HEK293 (cell line): ENCODE data around the gene ATP6V0E2.

Experiments
- CTCF ChIA-PET: fragments of 350-600 bp; formaldehyde crosslinking; extraction: SDS; loops from one replicate; lab custom pipeline; 2021; ENCODE audit warnings: antibody characterized with exemption; lab: Yijun Ruan, JAX
- POLR2A ChIA-PET: fragments of 300-600 bp; formaldehyde crosslinking; extraction: SDS; loops from one replicate; lab custom pipeline; 2020; ENCODE audit warnings: antibody characterized with exemption, inconsistent platforms; lab: Yijun Ruan, JAX
- H3K27ac ChIP-seq: fragments of 200-500 bp; sonication (Bioruptor generic); 2 replicates; pipeline ENCODE4 v1.5.1; 2014; ENCODE audit warnings: low read depth, low read length, control low read depth, inconsistent platforms; ENCODE audit errors: extremely low read depth
- H3K36me3 ChIP-seq, 2 experiments: fragments of 200-500 bp in 1 of 2; sonication (Bioruptor generic) in 1 of 2; 1 replicate in 1 of 2; 2 replicates in 1 of 2; pipeline ENCODE4 v1.5.1; 2014 to 2017; ENCODE audit warnings: inconsistent platforms in 2 of 2, low read length in 2 of 2; ENCODE audit not compliant: control insufficient read depth in 2 of 2, insufficient read depth in 1 of 2
- H3K4me1 ChIP-seq: fragments of 200-500 bp; sonication (Bioruptor generic); 2 replicates; pipeline ENCODE4 v1.5.1; 2014; ENCODE audit warnings: mild to moderate bottlenecking, low read length, inconsistent platforms; ENCODE audit not compliant: control insufficient read depth, insufficient read depth
- H3K4me3 ChIP-seq: 2 replicates; pipeline ENCODE4 v1.5.1; 2011; ENCODE audit warnings: low read depth, mild to moderate bottlenecking, control low read depth, low read length, moderate library complexity
- H3K9me3 ChIP-seq: fragments of 200-500 bp; sonication (Bioruptor generic); 2 replicates; pipeline ENCODE4 v1.5.1; 2014; ENCODE audit warnings: low read depth, low read length, inconsistent platforms; ENCODE audit not compliant: control insufficient read depth, insufficient read depth
- GLIS2 ChIP-seq: fragments of 450-650 bp; formaldehyde crosslinking; IDR thresholded peaks from 2 replicates; pipeline ENCODE4 v1.5.1; 2016; ENCODE audit warnings: missing biosample characterization, missing genetic modification characterization
- KLF17 ChIP-seq: fragments of 450-650 bp; formaldehyde crosslinking; IDR thresholded peaks from 2 replicates; pipeline ENCODE4 v1.5.1; 2016; ENCODE audit warnings: missing biosample characterization, missing genetic modification characterization
- KLF9 ChIP-seq: fragments of 450-650 bp; formaldehyde crosslinking; IDR thresholded peaks from 2 replicates; pipeline ENCODE4 v1.5.1; 2016; ENCODE audit warnings: missing biosample characterization, missing genetic modification characterization, low read depth
- MEIS1 ChIP-seq: sonication (generic); formaldehyde crosslinking; IDR thresholded peaks from 2 replicates; pipeline ENCODE4 v1.8.1; 2022; ENCODE audit warnings: missing genetic modification reagents, mild to moderate bottlenecking, borderline replicate concordance
- REST ChIP-seq: fragments of 450-650 bp; formaldehyde crosslinking; IDR thresholded peaks from 2 replicates; pipeline ENCODE4 v1.5.1; 2016; ENCODE audit warnings: missing biosample characterization, missing genetic modification characterization
- YY1 ChIP-seq: fragments of 450-650 bp; formaldehyde crosslinking; IDR thresholded peaks from 2 replicates; pipeline ENCODE4 v1.5.1; 2018; ENCODE audit warnings: missing biosample characterization, missing genetic modification characterization
- ZBTB1 ChIP-seq: fragments of 450-650 bp; formaldehyde crosslinking; IDR thresholded peaks from 2 replicates; pipeline ENCODE4 v1.5.1; 2016; ENCODE audit warnings: missing biosample characterization, missing genetic modification characterization
- ZBTB21 ChIP-seq: fragments of 450-650 bp; formaldehyde crosslinking; IDR thresholded peaks from 2 replicates; pipeline ENCODE4 v1.5.1; 2017; ENCODE audit warnings: missing biosample characterization, missing genetic modification characterization
- ZNF140 ChIP-seq: fragments of 450-650 bp; formaldehyde crosslinking; IDR thresholded peaks from 2 replicates; pipeline ENCODE4 v1.5.1; 2016; ENCODE audit warnings: missing biosample characterization, missing genetic modification characterization
- ZNF302 ChIP-seq: fragments of 450-650 bp; formaldehyde crosslinking; IDR thresholded peaks from 2 replicates; pipeline ENCODE4 v1.5.1; 2016; ENCODE audit warnings: missing biosample characterization, missing genetic modification characterization, low read depth
- ZNF335 ChIP-seq: fragments of 450-650 bp; formaldehyde crosslinking; conservative IDR thresholded peaks from 2 replicates; pipeline ENCODE4 v1.5.1; 2016; ENCODE audit warnings: missing biosample characterization, missing genetic modification characterization
- ZNF341 ChIP-seq: fragments of 450-650 bp; formaldehyde crosslinking; IDR thresholded peaks from 2 replicates; pipeline ENCODE4; 2016; ENCODE audit warnings: low read depth, missing biosample characterization, missing genetic modification characterization
- ZNF529 ChIP-seq: fragments of 450-650 bp; formaldehyde crosslinking; IDR thresholded peaks from 2 replicates; pipeline ENCODE4 v1.5.1; 2017; ENCODE audit warnings: missing genetic modification characterization, missing biosample characterization; ENCODE audit not compliant: insufficient replicate concordance
- ZNF585B ChIP-seq: fragments of 450-650 bp; formaldehyde crosslinking; IDR thresholded peaks from 2 replicates; pipeline ENCODE4 v1.5.1; 2016; ENCODE audit warnings: missing biosample characterization, missing genetic modification characterization
- ZNF629 ChIP-seq: fragments of 450-650 bp; formaldehyde crosslinking; IDR thresholded peaks from 2 replicates; pipeline ENCODE4 v1.5.1; 2017; ENCODE audit warnings: missing biosample characterization, missing genetic modification characterization
- ZNF776 ChIP-seq: fragments of 450-650 bp; formaldehyde crosslinking; IDR thresholded peaks from 2 replicates; pipeline ENCODE4 v1.5.0; 2017; ENCODE audit warnings: missing biosample characterization, missing genetic modification characterization, borderline replicate concordance
- TF ChIP-seq, protein P1 (sequence below): fragments of 450-650 bp; formaldehyde crosslinking; IDR thresholded peaks from 2 replicates; pipeline ENCODE4 v1.5.1; 2016; ENCODE audit warnings: missing biosample characterization, missing genetic modification characterization
- TF ChIP-seq, protein P2 (sequence below): fragments of 450-650 bp; formaldehyde crosslinking; IDR thresholded peaks from 2 replicates; pipeline ENCODE4 v1.5.1; 2016; ENCODE audit warnings: missing biosample characterization, missing genetic modification characterization, low read depth

Gene ATP6V0E2

GRCh38 chr7:149844445-149844844 lies 29.3 kb upstream of the ATP6V0E2 start:
- TF ChIP-seq, protein P1, sequence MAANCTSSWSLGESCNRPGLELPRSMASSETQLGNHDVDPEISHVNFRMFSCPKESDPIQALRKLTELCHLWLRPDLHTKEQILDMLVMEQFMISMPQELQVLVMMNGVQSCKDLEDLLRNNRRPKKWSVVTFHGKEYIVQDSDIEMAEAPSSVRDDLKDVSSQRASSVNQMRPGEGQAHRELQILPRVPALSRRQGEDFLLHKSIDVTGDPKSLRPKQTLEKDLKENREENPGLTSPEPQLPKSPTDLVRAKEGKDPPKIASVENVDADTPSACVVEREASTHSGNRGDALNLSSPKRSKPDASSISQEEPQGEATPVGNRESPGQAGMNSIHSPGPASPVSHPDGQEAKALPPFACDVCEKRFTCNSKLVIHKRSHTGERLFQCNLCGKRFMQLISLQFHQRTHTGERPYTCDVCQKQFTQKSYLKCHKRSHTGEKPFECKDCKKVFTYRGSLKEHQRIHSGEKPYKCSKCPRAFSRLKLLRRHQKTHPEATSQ: no peak
- TF ChIP-seq, protein P2, sequence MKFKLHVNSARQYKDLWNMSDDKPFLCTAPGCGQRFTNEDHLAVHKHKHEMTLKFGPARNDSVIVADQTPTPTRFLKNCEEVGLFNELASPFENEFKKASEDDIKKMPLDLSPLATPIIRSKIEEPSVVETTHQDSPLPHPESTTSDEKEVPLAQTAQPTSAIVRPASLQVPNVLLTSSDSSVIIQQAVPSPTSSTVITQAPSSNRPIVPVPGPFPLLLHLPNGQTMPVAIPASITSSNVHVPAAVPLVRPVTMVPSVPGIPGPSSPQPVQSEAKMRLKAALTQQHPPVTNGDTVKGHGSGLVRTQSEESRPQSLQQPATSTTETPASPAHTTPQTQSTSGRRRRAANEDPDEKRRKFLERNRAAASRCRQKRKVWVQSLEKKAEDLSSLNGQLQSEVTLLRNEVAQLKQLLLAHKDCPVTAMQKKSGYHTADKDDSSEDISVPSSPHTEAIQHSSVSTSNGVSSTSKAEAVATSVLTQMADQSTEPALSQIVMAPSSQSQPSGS (tag by site-specific recombination): peak; percentile 70
- peak; percentile 67 for TF ChIP-seq ZNF629 (tag by site-specific recombination)
- peak; percentile 46; the same call in 1 of the 2 replicates for TF ChIP-seq ZBTB21
- no peak for TF ChIP-seq ZNF529
- Histone ChIP-seq H3K36me3 (no peaks in the 10 kb centered on the region), H3K27ac (no peak overlapping the region), H3K9me3 (no peaks in the 10 kb centered on the region), H3K4me3 (no peak overlapping the region), H3K4me1 (no peaks in the 10 kb centered on the region)
- ChIA-PET CTCF (interaction anchor here (1.2 kb wide), 1 partner anchor 38 kb away, joined by 4 read pairs; no protein-coding TSS in a partner anchor), POLR2A (no interaction called here)

- Histone ChIP-seq H3K4me1 (no peaks in the 10 kb centered on the region), H3K27ac (no peak overlapping the region), H3K36me3 (no peaks in the 10 kb centered on the region), H3K4me3 (no peak overlapping the region), H3K9me3 (no peaks in the 10 kb centered on the region)
- CTCF ChIA-PET: interaction anchor here (0.6 to 1.2 kb wide), 2 partner anchors 39 to 1034 kb away, joined by 3 to 4 read pairs; no protein-coding TSS in a partner anchor
- POLR2A ChIA-PET: no interaction called here
- TF ChIP-seq KLF9 (tag by site-specific recombination) (no peak), ZNF341 (tag by site-specific recombination) (no peak), MEIS1 (CRISPR knock-in tag) (no peak), ZNF140 (tag by site-specific recombination) (no peak), YY1 (no peak), ZNF585B (tag by site-specific recombination) (no peak), REST (tag by site-specific recombination) (no peak), ZNF335 (tag by site-specific recombination) (no peak), ZNF302 (tag by site-specific recombination) (no peak), ZBTB1 (no peak)
Measured at GRCh38 chr7:149845257-149845980, 28.4 kb upstream of the ATP6V0E2 start.

DNA sequence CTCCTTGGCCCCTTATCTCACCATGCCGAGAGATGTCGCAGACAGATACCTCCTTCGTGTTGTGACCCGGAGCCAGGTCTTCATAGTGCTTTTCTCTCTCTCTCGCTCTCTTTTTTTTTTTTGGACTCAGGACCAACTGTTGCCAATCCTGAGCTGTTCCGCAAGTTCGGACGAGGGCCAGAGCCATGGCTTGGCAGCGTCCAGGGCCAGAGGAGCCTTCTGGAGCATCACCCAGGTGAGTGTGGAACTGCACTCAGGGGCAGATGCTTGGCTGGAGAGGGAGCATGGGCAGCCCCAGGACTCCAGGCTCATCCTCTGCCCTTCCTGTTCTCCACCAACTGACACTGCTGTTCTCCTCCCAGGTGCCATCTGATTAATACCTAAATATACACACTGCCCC lies 27.7 kb upstream of the ATP6V0E2 start:
- Histone ChIP-seq H3K36me3 (no peaks in the 10 kb centered on the region), H3K27ac (no peak overlapping the region), H3K4me3 (no peak overlapping the region), H3K9me3 (no peaks in the 10 kb centered on the region), H3K4me1 (no peaks in the 10 kb centered on the region)
- ChIA-PET CTCF (no interaction called here), POLR2A (no interaction called here)
- no peak for TF ChIP-seq GLIS2 (tag by site-specific recombination)
- TF ChIP-seq KLF17 (tag by site-specific recombination): no peak
- TF ChIP-seq ZBTB1: no peak
- TF ChIP-seq ZNF776 (tag by site-specific recombination): no peak
- no peak for TF ChIP-seq ZNF140 (tag by site-specific recombination)
